Stimulated activated CD4-positive, alpha-beta T cell treated with anti-CD3 and anti-CD28 coated beads, Interleukin-12 subunit alpha, Interleukin-12 subunit beta, amount 100 ng/mL, for 4 hours (primary cell): ENCODE data around the gene ERBB4.

ENCODE experiments used
- DNase-seq: peaks from one replicate; pipeline ENCODE4 v3.0.0-alpha.2; 2020

The ERBB4 gene

GRCh38 chr2:211498551-211499205, 1039.9 kb downstream of the ERBB4 start:
- DNase-seq, result no peak

GRCh38 chr2:211495339-211495738, 1043.3 kb downstream of the ERBB4 start:
- DNase-seq, result no peak

GRCh38 chr2:211494536-211494935, 1044.1 kb downstream of the ERBB4 start:
- DNase-seq, result no peak

- no peak for DNase-seq
Measured at GRCh38 chr2:211494085-211494484, 1044.5 kb downstream of the ERBB4 start.

- no peak for DNase-seq
Measured at GRCh38 chr2:211487733-211488132, 1050.9 kb downstream of the ERBB4 start.

GRCh38 chr2:211479536-211480150, 1059.0 kb downstream of the ERBB4 start:
- DNase-seq, result no peak

- no peak for DNase-seq
Measured at GRCh38 chr2:211477537-211478275, 1060.9 kb downstream of the ERBB4 start.

- no peak for DNase-seq
Measured at GRCh38 chr2:211473116-211473515, 1065.5 kb downstream of the ERBB4 start.

GRCh38 chr2:211469664-211470059, 1068.9 kb downstream of the ERBB4 start:
- no peak for DNase-seq

GRCh38 chr2:211468877-211469663, 1069.5 kb downstream of the ERBB4 start:
- no peak for DNase-seq

GRCh38 chr2:211468217-211468616, 1070.4 kb downstream of the ERBB4 start:
- DNase-seq, result no peak

GRCh38 chr2:211463397-211463796, 1075.2 kb downstream of the ERBB4 start:
- DNase-seq, result no peak

- DNase-seq, result no peak
Measured at GRCh38 chr2:211458974-211459373, 1079.6 kb downstream of the ERBB4 start.

GRCh38 chr2:211457325-211457724, 1081.3 kb downstream of the ERBB4 start:
- no peak for DNase-seq

GRCh38 chr2:211455216-211455841, 1083.3 kb downstream of the ERBB4 start:
- DNase-seq, result no peak

GRCh38 chr2:211454679-211455078, 1083.9 kb downstream of the ERBB4 start:
- no peak for DNase-seq

- DNase-seq, result no peak
Measured at GRCh38 chr2:211453311-211453887, 1085.2 kb downstream of the ERBB4 start.

- DNase-seq, result no peak
Measured at GRCh38 chr2:211451642-211452041, 1087.0 kb downstream of the ERBB4 start.

- no peak for DNase-seq
Measured at GRCh38 chr2:211449819-211450218, 1088.8 kb downstream of the ERBB4 start.

GRCh38 chr2:211447548-211447947, 1091.1 kb downstream of the ERBB4 start:
- no peak for DNase-seq

- DNase-seq, result no peak
Measured at GRCh38 chr2:211440107-211440506, 1098.5 kb downstream of the ERBB4 start.

GRCh38 chr2:211439011-211439410, 1099.6 kb downstream of the ERBB4 start:
- no peak for DNase-seq
